Stimulated activated CD8-positive, alpha-beta memory T cell treated with anti-CD3 and anti-CD28 coated beads, Interleukin-12 subunit alpha, Interleukin-12 subunit beta, amount 100 ng/mL, for 24 hours (primary cell): ENCODE data around the gene MRAS.

Experiments used
- DNase-seq: peaks from one replicate; pipeline ENCODE4 v3.0.0-alpha.2; 2020; ENCODE audit errors: extremely low read depth

Gene MRAS

DNA sequence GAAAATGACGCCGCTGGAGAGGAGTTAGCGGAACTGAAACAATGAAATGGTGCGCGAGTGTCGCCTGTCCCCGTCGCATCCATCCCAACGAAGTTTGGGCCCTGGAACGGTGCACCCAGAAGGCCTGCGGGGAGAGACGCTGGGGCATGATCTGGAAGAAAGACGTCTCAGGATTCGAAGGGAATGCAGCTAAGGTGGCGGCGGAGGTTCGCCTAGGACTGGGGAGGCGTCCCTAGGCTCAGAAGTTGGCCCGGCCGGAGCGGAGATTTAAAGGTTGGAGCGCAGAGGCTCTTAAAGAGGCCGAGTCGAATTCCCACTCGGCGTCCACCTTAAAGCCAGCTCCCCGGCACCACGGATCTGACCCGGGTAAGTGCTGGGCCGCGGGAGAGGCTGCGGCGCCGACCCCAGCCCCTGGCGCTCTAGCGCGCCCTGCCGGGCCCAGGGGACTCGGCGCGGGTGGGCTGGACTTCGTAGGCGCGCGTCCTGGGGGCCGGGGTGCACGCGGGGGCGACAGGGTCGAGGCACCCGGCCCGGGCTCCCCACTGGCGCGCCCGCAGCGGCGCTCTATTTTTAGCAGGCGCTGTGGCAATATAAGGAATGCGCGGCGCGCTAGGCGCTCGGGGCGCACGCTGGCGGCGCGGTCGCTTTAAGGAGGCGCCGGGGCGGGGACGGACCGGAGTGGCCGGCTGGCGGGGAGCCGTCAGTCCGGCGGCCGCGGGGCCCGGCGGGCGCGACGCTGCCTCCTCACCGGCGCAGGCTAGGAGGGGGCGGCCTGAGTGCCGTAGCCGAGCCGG, at the start of gene MRAS:
TSS of gene MRAS (plus strand) at position 620 of the 794 bp plus-strand sequence. CDS start 24,305 bp downstream, outside the sequence.
- DNase-seq, result no peak

DNA sequence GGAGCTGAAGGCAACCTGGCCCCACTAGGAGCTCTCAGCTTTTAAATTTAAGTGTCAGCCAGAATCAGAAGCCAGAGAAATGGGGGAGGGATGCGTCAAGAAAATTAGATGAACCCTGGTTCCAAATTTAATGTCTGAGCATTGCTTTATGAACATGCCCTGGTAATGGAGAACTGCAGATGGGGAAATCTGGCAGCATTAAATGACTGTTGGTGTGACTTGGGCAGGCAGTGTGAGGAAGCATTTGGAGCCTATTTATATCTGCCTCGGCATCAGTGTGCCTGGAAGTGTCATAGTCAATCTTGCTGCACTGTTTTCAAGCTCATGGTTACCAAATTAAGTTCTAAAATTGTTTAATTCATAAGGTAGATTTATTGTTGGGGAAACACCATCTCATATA, 47.7 kb upstream of the MRAS start:
- DNase-seq, result no peak

DNA sequence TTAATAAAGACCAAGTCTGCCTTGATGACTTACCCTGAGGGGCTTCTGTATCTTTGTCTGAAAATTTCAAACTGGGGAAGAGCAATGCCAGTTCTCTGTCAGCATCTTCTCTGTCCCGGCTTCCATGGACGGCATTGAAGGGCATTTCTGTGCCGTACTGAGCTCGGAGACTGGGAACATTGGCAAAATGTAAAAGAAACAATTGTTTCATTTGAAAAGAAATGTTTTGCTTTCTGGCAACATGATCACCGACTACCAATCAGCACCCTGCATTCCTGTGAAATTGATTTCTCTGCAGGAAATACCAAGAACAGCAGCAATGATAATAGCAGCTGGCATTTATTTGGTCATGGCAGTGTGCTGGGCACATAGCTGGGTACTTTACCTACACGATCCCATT, 44.9 kb upstream of the MRAS start:
- DNase-seq, result no peak

DNA sequence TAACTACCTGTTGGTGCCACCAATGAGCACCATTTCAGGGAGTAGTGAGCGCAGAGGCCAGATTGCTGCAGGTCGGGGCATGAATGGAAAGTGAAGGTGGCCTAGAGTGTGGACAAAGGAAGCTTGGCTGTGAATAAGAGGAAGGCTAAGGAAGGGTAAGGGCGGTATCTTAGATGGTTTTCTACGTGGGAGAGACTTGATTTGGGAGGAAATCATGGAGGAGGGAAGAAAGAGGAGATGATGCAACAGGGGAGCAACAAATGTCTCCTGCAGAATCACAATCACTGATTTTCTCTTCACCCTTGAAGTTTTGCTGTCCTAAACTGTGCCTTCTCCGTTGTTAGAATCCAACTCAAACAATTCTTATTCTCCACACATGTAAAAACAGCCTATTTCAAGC, 40.5 kb upstream of the MRAS start:
- no peak for DNase-seq

DNA sequence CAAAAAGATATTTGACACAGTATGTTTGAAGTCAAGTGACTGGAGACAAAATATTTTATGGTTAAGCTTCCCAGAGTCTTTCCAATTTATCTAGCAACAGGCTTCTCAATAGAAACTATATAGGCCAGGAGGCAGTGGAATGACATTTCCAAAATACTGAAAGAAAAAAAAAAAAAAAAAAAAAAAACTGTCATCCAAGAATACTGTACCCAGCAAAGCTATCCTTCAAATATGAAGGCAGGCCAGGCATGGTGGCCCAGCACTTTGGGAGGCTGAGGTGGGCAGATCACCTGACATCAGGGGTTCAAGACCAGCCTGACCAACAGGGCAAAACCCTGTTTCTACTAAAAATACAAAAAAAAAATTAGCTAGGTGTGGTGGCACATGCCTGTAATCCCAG, 39.6 kb upstream of the MRAS start:
- no peak for DNase-seq

DNA sequence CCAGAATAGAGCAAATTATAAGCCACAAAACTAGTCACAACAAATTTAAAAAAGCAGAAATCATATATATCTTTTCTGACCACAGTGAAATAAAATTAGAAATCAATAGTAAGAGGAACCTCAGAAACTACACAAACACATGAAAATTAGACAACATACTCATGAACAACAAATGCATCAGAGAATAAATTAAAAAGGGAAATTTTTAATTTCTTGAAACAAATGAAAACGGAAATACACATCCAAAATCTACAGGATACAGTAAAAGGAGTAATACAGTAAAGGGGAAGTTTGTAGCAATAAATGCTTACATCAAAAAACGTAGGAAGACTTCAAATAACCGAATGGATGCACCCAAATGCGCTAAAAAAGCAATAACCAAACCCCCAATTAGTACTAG, 37.9 kb upstream of the MRAS start:
- no peak for DNase-seq

DNA sequence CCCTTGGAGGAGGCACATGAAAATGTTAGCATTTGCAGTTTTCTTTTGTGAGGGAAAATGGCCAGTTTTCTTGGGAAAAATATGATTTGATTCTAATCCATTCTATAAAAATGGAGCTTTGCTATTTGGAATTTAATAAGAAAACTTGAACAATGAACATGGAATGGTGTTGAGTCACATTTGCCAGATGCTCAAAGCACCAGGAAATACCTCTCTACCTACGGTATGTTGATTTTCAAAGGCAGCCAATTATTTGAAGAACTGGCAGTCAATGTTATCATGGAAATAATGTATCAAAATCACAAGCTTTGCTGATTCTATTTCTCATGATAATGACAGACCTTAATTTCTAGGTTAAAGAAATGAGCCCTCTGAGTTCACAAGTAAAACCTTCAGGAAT, 33.6 kb upstream of the MRAS start:
- no peak for DNase-seq

DNA sequence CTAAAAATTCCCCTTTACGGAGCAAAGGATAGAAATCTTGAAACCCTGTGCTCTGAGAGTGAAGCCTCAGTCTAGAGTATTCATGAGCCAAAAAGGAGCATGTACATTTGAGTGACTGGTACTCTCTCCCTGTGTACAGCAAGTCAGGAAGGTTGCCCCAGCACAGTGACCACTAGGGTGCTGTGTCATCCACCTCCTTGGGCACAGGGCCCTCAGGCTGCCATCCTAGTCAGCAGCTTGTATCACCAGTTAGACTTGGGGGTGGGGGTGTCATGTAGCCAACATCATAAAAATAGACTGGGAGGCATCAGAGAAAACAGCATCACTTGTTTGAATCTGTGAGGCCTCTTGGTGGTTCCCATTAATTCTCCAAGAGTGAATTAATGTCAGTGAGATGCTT, 30.7 kb upstream of the MRAS start:
- DNase-seq, result no peak

DNA sequence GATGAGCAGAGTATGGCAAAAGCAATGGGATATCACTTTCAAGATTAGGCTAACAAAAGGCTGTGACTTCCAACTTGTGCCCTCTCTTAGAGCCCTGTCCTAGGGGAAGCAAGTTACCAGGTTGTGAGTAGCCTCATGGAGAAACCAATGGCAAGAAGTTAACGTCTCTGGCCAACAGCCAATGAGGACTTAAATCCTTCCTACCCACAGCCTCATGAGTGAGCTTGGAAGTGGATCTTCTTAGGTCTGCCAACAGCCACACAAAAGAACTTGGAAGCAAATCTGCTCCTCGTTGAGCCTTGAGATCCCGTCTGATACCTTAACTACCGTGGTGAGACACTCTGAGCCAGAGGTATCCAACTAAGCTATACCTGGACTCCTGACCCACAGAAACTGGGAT, 24.4 kb upstream of the MRAS start:
- no peak for DNase-seq

DNA sequence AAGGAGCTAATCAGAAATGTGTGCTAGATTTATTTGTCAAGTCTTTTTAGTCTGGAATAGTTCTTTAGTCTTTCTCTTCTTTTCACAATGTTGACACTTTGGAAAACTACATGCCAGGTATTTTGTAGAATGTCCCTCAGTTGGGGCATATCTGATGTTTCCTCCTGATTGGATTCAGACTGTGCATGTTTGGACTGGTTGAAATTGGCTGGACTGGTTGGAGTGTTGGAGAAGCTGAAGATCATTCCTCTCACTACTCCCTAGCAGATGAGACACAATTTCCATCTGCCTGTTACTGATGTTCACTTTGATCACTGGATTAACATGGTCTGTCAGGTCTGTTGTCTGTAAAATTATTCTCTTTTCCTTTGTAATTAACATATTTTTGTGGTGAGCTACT, 22.4 kb upstream of the MRAS start:
- no peak for DNase-seq

DNA sequence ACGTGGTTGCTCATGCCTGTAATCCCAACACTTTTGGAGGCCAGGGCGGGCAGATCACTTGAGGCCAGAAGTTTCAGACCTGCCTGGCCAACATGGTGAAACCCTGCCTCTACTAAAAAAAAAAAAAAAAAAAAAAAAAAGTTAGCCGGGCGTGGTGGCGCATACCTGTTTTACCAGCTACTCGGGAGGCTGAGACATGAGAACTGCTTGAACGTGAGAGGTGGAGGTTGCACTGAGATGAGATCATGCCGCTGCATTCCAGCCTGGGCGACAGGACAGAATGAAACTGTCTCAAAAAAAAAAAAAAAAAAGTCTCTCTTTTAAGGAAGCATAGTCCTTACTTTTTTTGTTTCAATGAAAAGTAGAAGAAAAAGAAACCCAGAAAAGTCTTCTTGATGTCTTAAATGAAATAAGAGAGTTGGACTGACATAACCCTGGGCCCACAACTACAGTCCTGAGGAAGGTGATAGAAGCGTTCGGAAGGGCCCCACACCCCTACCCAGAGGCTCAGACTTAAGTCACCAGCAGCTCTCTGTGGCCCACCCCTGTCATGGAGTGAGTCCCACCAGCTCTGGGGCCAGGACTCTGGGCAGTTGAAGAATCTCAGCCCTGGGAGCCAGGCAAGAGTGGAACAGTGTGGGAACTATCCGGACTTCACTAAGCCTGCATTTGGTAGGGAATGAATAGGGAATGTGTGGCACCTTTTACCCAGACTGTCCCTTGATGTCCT, 21.3 kb upstream of the MRAS start:
- DNase-seq, result no peak

DNA sequence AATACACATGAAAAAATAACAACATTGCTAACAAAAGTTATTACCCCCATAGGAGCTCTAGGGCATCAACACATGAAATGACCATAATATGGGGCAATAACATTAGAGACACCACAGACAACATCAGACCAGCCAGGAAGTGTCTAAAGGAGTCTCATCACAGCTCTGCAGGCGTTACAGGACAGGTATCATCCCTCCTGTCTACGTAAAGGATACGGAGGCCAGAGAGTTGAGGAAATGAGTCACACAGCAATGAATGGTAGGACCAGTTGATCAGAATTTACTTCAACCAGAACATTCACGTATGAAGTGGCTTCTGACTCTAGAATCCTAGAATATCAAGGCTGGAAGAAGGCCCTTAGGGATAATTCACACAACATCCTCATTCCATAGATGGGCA, 20.5 kb upstream of the MRAS start:
- DNase-seq, result no peak

DNA sequence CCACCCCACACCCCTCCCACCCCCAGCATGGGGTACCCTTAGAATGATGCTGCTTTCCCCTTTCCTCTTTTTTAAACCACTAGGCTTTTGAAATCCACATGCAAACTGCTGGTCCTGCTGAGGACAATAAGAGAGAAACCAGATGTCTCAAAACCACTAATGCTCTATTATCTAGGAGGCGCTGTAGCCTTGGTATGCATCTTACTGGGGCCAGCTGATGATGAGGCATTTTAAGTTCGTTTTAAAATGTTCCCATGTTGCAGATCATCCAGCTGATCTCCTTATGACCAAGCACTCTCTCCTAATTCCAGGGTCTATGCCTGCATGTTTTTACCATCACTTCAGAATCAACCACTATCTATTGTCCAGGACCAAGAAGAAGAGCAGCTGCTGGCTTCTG, 20.0 kb upstream of the MRAS start:
- no peak for DNase-seq

DNA sequence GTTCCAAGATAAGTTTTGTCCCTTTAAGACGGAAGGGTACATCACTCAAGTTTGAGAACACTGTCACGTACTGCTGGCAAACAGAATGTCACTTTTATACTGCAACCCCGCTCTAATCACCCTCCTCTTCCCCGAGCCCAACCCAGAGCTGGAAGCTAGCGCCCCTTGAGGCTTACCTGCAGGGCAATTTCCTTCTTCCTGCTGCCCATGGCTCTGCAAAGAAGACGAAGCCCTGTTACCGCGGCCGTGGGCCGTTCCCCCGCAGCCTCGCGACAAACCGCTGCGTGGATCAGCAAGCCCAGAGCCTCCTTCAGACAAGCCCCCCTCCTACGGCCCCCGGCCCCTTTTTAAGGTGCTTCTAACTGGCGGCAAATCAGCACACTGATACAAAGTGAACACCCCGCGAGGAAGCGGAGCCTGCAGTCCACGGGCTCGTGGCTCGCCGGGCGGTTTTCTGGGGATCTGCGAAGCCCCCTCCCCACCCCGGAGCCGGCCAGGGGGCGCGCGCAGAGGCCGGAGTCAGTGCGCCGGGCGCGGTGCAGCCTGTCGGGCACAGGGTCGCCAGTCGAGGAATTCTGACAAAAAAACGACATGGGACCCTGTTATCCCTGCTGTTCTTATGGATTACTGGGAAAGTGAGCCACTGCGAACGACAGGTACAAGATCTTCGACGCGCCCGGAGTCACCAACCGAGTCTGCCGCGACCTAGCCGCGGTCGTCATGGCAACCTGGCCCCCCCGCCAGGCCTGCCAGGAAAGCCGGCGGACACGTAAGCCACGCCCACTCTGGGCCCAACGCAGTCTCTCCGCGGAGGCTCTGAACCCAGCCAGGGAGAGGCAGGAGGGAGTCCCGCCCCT, 19.0 kb upstream of the MRAS start, which contains the start of gene NME9:
TSS of gene NME9 (minus strand) at position 725 of the 857 bp plus-strand sequence. CDS start at position 209, 516 bp downstream.
- DNase-seq, result peak; percentile 80

DNA sequence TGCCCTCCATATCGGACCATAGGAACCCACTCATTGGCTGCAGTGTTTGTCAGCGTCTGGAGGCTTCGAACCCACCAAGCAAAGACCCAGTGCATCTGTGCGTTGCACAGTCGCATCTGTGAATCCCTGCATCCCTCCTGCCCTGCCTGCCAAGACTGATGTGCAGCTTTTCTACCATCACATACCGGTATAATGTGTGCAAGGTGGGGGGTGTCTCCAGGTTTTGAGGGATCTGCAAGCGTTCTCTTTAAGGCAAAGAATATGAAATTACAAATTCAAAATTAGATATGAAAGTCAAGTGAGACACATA, 18.4 kb upstream of the MRAS start:
- no peak for DNase-seq

DNA sequence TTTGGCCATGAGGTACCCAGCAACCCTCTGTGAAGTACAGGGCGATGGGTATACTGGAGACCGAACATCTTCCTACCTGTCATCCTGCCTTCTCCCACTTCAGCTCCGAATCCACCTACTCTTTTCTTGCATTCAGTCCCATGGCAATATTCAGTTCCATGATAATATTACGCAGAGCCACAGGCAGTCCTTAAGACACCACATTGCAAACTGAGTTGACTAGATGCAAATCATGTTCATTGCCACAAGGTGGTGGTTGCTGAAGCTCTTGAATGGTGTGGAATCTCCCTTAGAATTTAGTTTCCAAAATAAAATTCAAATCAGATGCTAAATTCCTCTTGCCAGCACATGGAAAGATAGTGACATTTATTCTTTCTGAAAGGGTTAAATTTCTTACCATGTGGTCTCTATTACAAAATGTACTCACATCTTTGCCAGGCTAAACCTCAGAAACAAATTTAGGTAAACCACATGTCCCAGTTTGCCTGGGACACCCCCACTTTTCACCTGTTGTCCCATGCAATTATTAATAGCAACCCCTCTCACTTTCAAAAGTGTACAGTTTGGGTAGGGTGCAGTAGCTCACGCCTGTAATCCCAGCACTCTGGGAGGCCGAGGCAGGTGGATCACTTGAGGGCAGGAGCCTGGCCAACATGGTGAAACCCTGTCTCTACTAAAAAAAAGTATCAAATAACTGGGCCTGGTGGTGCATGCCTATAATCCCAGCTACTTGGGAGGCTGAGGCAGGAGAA, 17.1 kb upstream of the MRAS start:
- no peak for DNase-seq

DNA sequence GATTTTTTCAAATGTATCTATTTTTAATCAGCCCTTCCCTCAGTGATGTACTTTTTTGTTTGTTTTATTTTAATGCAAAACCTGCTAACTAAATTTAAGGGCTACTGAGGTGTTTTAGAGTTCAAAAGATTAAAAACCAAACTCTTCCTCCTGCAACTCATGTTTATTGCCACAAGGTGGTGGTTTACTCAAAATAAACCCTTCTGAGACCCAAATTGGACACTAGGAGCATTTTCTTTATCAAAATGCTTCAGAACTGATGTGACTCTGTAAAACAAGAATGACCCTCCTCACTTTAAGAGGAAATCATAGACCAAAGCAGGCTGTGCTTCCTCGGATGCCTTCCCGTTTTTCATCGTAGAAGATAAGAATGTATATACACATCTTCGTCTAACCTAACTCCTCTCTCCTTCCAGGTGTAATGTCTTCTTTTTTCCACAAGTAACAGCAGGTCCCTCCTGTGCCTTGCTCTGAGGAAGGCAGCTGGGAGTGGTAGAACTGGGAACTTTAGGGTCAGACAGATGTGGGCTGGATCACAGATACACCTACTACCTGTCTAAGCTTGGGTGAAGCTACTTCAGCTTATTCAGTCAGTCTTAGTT, 15.8 kb upstream of the MRAS start:
- no peak for DNase-seq

DNA sequence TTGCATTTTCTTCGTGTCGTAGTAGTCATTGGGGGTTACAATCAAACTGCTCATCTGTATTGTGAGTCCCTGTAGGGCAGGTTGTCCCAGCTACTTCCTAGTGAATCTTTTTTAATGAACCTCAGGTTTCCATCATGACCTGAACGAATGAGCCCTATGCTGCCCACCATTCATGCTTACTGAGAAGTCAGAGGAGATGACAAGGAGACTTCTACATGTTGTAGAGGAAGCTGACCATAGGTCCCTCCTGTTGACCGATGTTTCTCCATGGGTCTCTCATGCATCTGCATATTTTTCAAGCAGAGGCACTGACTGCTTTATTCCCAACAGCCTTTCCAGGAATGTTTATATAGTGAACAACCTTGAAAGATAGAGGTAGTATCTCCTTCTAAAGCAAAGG, 13.8 kb upstream of the MRAS start:
- no peak for DNase-seq

DNA sequence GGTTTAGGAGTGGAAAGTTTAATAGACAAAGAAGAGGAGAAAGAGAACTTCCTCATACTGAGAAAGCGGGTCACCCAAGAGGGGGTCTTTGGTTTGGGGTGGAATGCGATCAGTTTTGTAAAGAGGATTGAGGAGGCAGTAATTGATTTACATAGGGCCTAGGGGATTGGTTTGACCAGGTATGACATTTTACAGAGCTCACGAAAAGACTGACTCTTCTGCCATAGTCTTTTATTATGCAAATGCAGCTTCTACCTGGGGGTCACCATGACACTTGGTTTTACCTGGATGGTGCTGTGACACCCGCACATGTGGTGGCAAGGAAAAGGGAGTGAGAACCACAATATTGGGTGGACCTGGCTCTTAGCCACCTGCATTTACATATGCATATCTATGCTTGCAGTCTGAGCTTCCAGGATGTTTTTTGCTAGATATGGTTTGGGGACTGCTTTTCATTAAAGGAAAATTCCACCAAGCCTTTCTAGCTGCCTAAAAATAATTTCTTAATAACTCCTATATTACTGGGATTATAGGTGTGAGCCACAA, 11.9 kb upstream of the MRAS start:
- DNase-seq, result no peak

DNA sequence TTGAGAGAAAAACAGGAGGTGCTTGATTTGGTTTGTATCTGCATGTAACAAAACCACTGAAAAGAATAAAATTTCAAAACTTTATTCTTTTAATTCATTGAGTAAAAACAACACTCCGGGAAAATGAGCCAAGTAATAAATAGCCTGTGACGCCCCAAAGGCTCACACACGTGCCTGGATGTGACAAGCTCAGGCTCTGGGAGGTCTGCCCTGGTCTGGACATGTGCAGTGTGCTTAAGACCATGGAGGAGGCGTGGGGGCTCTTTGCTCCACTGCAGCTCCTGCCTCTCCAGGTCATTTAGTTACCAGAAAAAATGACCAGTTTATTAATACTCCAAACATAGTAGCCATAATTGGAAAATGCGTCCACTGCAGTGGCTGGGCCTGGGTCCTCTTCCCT, 10.1 kb upstream of the MRAS start:
- no peak for DNase-seq

DNA sequence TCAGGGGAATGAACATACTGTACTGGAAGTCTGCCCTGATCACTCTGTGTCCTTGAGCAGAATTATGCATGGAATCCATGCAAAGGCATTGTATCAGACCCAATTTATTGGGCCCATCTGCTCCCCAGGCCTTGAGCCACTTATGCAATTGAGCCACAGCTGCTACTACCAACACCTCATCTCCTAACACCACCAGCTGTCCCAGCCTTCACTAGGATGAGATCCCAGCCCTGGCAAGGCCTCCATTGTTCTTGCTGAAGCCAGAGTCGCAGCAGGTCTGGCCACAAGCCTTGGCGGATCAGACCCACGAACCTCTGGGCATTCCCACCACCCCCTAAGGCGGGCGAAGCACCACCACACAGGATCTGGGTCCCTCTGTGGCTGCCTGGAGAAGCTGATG, 9.6 kb upstream of the MRAS start:
- no peak for DNase-seq
